Small intestine (tissue), 16 donors: ENCODE data around the gene ZDHHC5. TPM values are rescaled to one million over a fixed set of nuclear protein-coding genes. Genes with fewer than 3 reads are reported as not detected.

Source experiments
- DNase-seq, 2 donors: peaks; one replicate each; pipeline versions ENCODE4 v3.0.0 to v3.0.0-alpha.2; 2013
- FAIRE-seq: peaks from 2 replicates; lab custom pipeline; 2012; peaks lifted over from hg19 to GRCh38; lab: Jason Lieb, UNC
- H3K27ac ChIP-seq, 3 donors: one replicate each; pipeline ENCODE4 v1.5.1; 2013; ENCODE audit warnings: low read length in 2 of 3, mild to moderate bottlenecking in 2 of 3, control low read depth in 1 of 3, inconsistent platforms in 1 of 3, low read depth in 1 of 3, moderate library complexity in 1 of 3
- H3K27me3 ChIP-seq, 3 donors: one replicate each; pipeline ENCODE4 v1.6.1; 2013; ENCODE audit warnings: low read length in 3 of 3, inconsistent platforms in 1 of 3; ENCODE audit not compliant: control insufficient read depth in 3 of 3, insufficient read depth in 3 of 3
- H3K36me3 ChIP-seq, 3 donors: one replicate each; pipeline ENCODE4 v1.6.1; 2013; ENCODE audit warnings: low read length in 3 of 3, inconsistent platforms in 1 of 3, low read depth in 1 of 3, mild to moderate bottlenecking in 1 of 3, moderate library complexity in 1 of 3; ENCODE audit not compliant: control insufficient read depth in 3 of 3, insufficient read depth in 2 of 3
- H3K4me1 ChIP-seq, 3 donors: one replicate each; pipeline ENCODE4 v1.6.1; 2013; ENCODE audit warnings: low read length in 2 of 3, inconsistent platforms in 1 of 3, low read depth in 1 of 3, mild to moderate bottlenecking in 1 of 3, moderate library complexity in 1 of 3; ENCODE audit not compliant: control insufficient read depth in 3 of 3, insufficient read depth in 2 of 3
- H3K4me3 ChIP-seq, 3 donors: one replicate each; pipeline ENCODE4 v1.5.1; 2013; ENCODE audit warnings: low read length in 3 of 3, control low read depth in 1 of 3, inconsistent platforms in 1 of 3, low read depth in 1 of 3, mild to moderate bottlenecking in 1 of 3, moderate library complexity in 1 of 3
- H3K9me3 ChIP-seq, 2 donors: one replicate each; pipeline ENCODE4 v1.6.1; 2013; ENCODE audit warnings: low read depth in 1 of 2, low read length in 1 of 2; ENCODE audit not compliant: control insufficient read depth in 2 of 2, insufficient read depth in 1 of 2
- WGBS, 3 donors: extraction: QIAGEN DNeasy Blood & Tissue Kit; methylation state at CpG; one replicate each; pipeline ENCODE4 v1.1.7; 2013; 5-methylcytosine and 5-hydroxymethylcytosine counted together
- long read RNA-seq, 10 donors: transcript quantifications; one replicate each; lab custom pipeline, GENCODE V29; 2026
- polyA plus RNA-seq, 4 donors: library from polyadenylated mRNA; stranded (reverse) in 3 of 4; unstranded in 1 of 4; fragments of 200-250 nt in 3 of 4; fragments of 120-200 nt in 1 of 4; gene quantifications; one replicate each; pipeline versions ENCODE4 v1.2.1 to v1.2.3, GENCODE V29; 2013
- donor health status: healthy with polysubstance abuse.
- donor health status: control.
- donor health status: control.
- donor health status: Bipolar disorder and iron deficiency.
- donor health status: healthy.

ZDHHC5 gene, protein sequence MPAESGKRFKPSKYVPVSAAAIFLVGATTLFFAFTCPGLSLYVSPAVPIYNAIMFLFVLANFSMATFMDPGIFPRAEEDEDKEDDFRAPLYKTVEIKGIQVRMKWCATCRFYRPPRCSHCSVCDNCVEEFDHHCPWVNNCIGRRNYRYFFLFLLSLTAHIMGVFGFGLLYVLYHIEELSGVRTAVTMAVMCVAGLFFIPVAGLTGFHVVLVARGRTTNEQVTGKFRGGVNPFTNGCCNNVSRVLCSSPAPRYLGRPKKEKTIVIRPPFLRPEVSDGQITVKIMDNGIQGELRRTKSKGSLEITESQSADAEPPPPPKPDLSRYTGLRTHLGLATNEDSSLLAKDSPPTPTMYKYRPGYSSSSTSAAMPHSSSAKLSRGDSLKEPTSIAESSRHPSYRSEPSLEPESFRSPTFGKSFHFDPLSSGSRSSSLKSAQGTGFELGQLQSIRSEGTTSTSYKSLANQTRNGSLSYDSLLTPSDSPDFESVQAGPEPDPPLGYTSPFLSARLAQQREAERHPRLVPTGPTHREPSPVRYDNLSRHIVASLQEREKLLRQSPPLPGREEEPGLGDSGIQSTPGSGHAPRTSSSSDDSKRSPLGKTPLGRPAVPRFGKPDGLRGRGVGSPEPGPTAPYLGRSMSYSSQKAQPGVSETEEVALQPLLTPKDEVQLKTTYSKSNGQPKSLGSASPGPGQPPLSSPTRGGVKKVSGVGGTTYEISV
- 10 to 100 TPM; 19.5 to 46.7 (median 30.6) TPM for polyA plus RNA-seq
- long read RNA-seq, donor 1, full-length matches to known transcripts: 4 of 43 reads
- long read RNA-seq, donor 1, partial matches to known transcripts: 39 of 43 reads
- long read RNA-seq, donor 1, other reads (novel, unspliced or antisense): 0 of 43 reads
- long read RNA-seq, donor 2: 0 reads
- long read RNA-seq, donor 3, partial matches to known transcripts: 12 of 12 reads
- long read RNA-seq, donor 3, other reads (novel, unspliced or antisense): 0 of 12 reads
- long read RNA-seq, donor 4: 0 reads
- long read RNA-seq, donor 5: 0 reads
- long read RNA-seq, donor 6, full-length matches to known transcripts: 4 of 14 reads
- long read RNA-seq, donor 6, partial matches to known transcripts: 10 of 14 reads
- long read RNA-seq, donor 6, other reads (novel, unspliced or antisense): 0 of 14 reads
- long read RNA-seq, donor 7: 0 reads
- long read RNA-seq, donor 8: 0 reads
- long read RNA-seq, donor 9, full-length matches to known transcripts: 2 of 10 reads
- long read RNA-seq, donor 9, partial matches to known transcripts: 8 of 10 reads
- long read RNA-seq, donor 9, other reads (novel, unspliced or antisense): 0 of 10 reads
- long read RNA-seq, donor 10, partial matches to known transcripts: 15 of 15 reads
- long read RNA-seq, donor 10, other reads (novel, unspliced or antisense): 0 of 15 reads

GRCh38 chr11:57667736-57668433 is at the start of gene ZDHHC5:
Gene ZDHHC5, plus strand, starts transcription at chr11:57668114. Its CDS starts 4,977 bp downstream, at chr11:57673091.
- Histone ChIP-seq H3K4me1 (peaks cover 3 to 6% (median 5%) of the 10 kb centered on the region in 3 donors), H3K9me3 (no peaks in the 10 kb centered on the region), H3K4me3 (peak within 1 kb of the TSS; percentile 86 to 94 (median 87)), H3K27me3 (no peaks in the 10 kb centered on the region), H3K36me3 (peaks cover 2 to 4% (median 4%) of the 10 kb centered on the region in 3 donors), H3K27ac (peak within 1 kb of the TSS; percentile 91 to 99 (median 94))
- FAIRE-seq (no peak), DNase-seq (peak; percentile 99 to 100)
- 0% methylated on average over 76 to 96 of the region's 96 CpGs for WGBS, 3 donors

- Histone ChIP-seq H3K27ac (no peak overlapping the region), H3K27me3 (no peaks in the 10 kb centered on the region), H3K36me3 (peaks cover 0 to 4% (median 0%) of the 10 kb centered on the region in 3 donors), H3K4me1 (no peaks in the 10 kb centered on the region), H3K9me3 (peaks cover 0 to 9% of the 10 kb centered on the region in 2 donors), H3K4me3 (no peak overlapping the region)
- no peak for DNase-seq
- WGBS, 3 donors: 56 to 75% (median 63%) methylated on average over 2 of the region's 2 CpGs
- FAIRE-seq: no peak
These were observed 49.5 kb upstream of the ZDHHC5 start for GRCh38 chr11:57618438-57618837.

DNA sequence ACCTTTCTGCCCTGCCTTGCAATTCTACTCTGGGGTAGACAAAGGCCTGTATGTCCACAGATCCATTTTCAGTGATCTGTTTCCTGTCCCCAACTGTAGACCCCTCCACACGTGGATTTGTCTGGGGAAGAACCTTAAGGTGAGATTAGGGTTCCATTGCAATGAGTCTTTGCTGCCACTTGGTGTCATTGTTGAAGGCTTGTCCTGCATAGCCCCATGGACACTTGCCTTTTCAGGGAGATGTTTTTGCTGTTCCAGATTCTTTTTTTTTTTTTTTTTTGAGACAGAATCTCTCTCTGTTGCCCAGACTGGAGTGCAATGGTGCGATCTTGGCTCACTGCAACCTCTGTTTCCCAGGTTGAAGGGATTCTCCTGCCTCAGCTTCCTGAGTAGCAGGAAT is 48.6 kb upstream of the ZDHHC5 start:
- no peaks in the 10 kb centered on the region for H3K4me1 ChIP-seq
- no peak overlapping the region for H3K27ac ChIP-seq
- FAIRE-seq (no peak), DNase-seq (no peak)
- H3K4me3 ChIP-seq: no peak overlapping the region
- H3K36me3 ChIP-seq: peaks cover 0 to 2% (median 0%) of the 10 kb centered on the region in 3 donors
- WGBS, 3 donors: 84 to 89% (median 88%) methylated on average over 2 of the region's 2 CpGs
- peaks cover 0 to 9% of the 10 kb centered on the region in 2 donors for H3K9me3 ChIP-seq
- no peaks in the 10 kb centered on the region for H3K27me3 ChIP-seq

- Histone ChIP-seq H3K27ac (no peak overlapping the region), H3K4me1 (no peaks in the 10 kb centered on the region), H3K27me3 (no peaks in the 10 kb centered on the region), H3K9me3 (peaks cover 0 to 9% of the 10 kb centered on the region in 2 donors), H3K36me3 (no peaks in the 10 kb centered on the region), H3K4me3 (no peak overlapping the region)
- FAIRE-seq (no peak), DNase-seq (no peak)
These were observed 47.4 kb upstream of the ZDHHC5 start for GRCh38 chr11:57620467-57620866.

- Histone ChIP-seq H3K36me3 (no peaks in the 10 kb centered on the region), H3K4me3 (no peak overlapping the region), H3K4me1 (no peaks in the 10 kb centered on the region), H3K27ac (no peak overlapping the region), H3K9me3 (peaks cover 0 to 9% of the 10 kb centered on the region in 2 donors), H3K27me3 (no peaks in the 10 kb centered on the region)
- FAIRE-seq: no peak
- no peak for DNase-seq
- WGBS, 3 donors: 44 to 63% (median 52%) methylated on average over 3 of the region's 3 CpGs
These were observed 45.7 kb upstream of the ZDHHC5 start for GRCh38 chr11:57622263-57622662.

DNA sequence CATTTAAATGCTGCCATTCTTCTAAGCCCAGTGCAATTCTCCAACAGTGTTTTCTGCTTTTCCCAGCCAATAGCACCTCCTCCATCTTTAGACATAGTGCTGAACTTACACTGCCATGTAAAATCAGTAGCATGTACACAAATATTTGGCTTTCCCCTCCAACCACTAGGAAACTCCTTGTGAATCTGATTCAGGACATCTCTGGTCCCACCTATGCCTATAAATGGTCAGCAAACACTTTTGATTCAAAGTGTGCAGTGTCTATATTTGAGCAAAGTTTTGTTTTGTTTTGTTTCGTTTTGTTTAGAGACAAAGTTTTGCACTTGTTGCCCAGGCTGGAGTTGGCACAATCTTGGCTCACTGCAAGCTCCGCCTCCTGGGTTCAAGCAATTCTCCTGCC is 43.0 kb upstream of the ZDHHC5 start:
- WGBS, 3 donors: 80 to 86% (median 84%) methylated on average over 2 of the region's 2 CpGs
- no peak overlapping the region for H3K4me3 ChIP-seq
- no peak overlapping the region for H3K27ac ChIP-seq
- DNase-seq: no peak
- peaks cover 0 to under 1% of the 10 kb centered on the region in 2 donors for H3K9me3 ChIP-seq
- no peaks in the 10 kb centered on the region for H3K4me1 ChIP-seq
- no peaks in the 10 kb centered on the region for H3K36me3 ChIP-seq
- no peaks in the 10 kb centered on the region for H3K27me3 ChIP-seq
- no peak for FAIRE-seq

DNA sequence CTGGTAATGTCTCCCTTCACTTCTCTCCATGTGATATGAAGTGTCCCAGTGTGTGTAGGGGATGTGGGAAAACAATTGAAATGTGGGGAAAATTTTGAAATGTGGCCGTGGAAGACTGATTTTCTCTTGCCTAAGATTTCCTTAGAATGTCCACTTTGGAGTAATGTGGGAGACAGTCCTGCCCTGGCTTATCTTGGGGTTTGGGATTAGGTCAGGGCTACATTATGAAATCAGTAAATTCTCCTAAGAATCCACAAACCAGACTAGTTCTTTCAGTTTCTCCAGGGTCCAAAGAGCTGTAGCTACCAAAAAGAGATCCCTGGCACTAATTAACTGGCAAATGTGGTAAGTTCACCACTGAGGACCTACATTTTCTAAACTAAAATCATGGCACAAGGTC is 41.0 kb upstream of the ZDHHC5 start:
- Histone ChIP-seq H3K27ac (no peak overlapping the region), H3K36me3 (no peaks in the 10 kb centered on the region), H3K27me3 (no peaks in the 10 kb centered on the region), H3K4me1 (no peaks in the 10 kb centered on the region), H3K4me3 (no peak overlapping the region), H3K9me3 (no peaks in the 10 kb centered on the region)
- no peak for DNase-seq
- 69 to 83% (median 76%) methylated on average over 1 of the region's 1 CpG for WGBS, 3 donors
- no peak for FAIRE-seq
